H1 (cell line): ENCODE results near the gene RABGAP1. TPM values are rescaled to one million over a fixed set of nuclear protein-coding genes. Genes with fewer than 3 reads are reported as not detected.

Experiments
- CTCF ChIA-PET: fragments of 300-600 bp; sonication (Branson Sonifier 250); formaldehyde crosslinking; loops from one replicate; lab custom pipeline; 2021; ENCODE audit not compliant: partially characterized antibody; lab: Charles Lee
- POLR2A ChIA-PET: fragments of 300-600 bp; sonication (Branson Sonifier 250); formaldehyde crosslinking; loops from one replicate; lab custom pipeline; 2021; ENCODE audit warnings: inconsistent platforms; ENCODE audit not compliant: partially characterized antibody; lab: Charles Lee
- DNase-seq, 2 experiments: peaks; one replicate each; pipeline versions ENCODE4 v3.0.0 to v3.0.0-alpha.2; 2010 to 2022; ENCODE audit warnings: low spot score in 2 of 2, low read depth in 1 of 2, mixed read lengths in 1 of 2
- FAIRE-seq: peaks from 2 replicates; lab custom pipeline; 2011; peaks lifted over from hg19 to GRCh38; lab: Jason Lieb, UNC
- H2AFZ ChIP-seq: 2 replicates; pipeline ENCODE4 v1.8.1; 2012; ENCODE audit warnings: low read length, inconsistent platforms
- H2AK5ac ChIP-seq: 2 replicates; pipeline ENCODE4 v1.6.1; 2013; ENCODE audit warnings: low read depth, low read length
- H2BK120ac ChIP-seq: replicated peaks from 2 replicates; pipeline ENCODE3; 2013; ENCODE audit warnings: low read depth, low read length, inconsistent platforms
- H2BK12ac ChIP-seq: 2 replicates; pipeline ENCODE4 v1.6.1; 2013; ENCODE audit warnings: low read depth, low read length
- H2BK15ac ChIP-seq: 2 replicates; pipeline ENCODE4 v1.6.1; 2013; ENCODE audit warnings: low read length
- H2BK20ac ChIP-seq: 2 replicates; pipeline ENCODE4 v1.6.1; 2013; ENCODE audit warnings: low read length
- H2BK5ac ChIP-seq: 2 replicates; pipeline ENCODE4 v1.6.1; 2013; ENCODE audit warnings: low read depth, low read length
- H3K14ac ChIP-seq: 2 replicates; pipeline ENCODE4 v1.6.1; 2013; ENCODE audit warnings: inconsistent platforms; ENCODE audit not compliant: insufficient read length
- H3K18ac ChIP-seq: 2 replicates; pipeline ENCODE4 v1.6.1; 2013; ENCODE audit warnings: low read length; ENCODE audit errors: extremely low read depth
- H3K23ac ChIP-seq: 2 replicates; pipeline ENCODE4 v1.6.1; 2013; ENCODE audit warnings: inconsistent platforms; ENCODE audit not compliant: insufficient read length
- H3K23me2 ChIP-seq: 2 replicates; pipeline ENCODE4 v1.6.1; 2013; ENCODE audit warnings: low read depth, low read length
- H3K27ac ChIP-seq: 2 replicates; pipeline ENCODE4 v1.6.1; 2011; ENCODE audit warnings: low read depth, low read length, inconsistent platforms
- H3K27me3 ChIP-seq, 4 experiments: replicated peaks in 1 of 4; 1 replicate in 1 of 4; 2 replicates in 3 of 4; pipeline versions ENCODE4 v1.6.1 to v1.8.1; 2011 to 2013; ENCODE audit warnings: low read length in 3 of 4, mild to moderate bottlenecking in 3 of 4, inconsistent platforms in 2 of 4, mixed read lengths in 2 of 4, moderate library complexity in 1 of 4; ENCODE audit not compliant: control insufficient read depth in 3 of 4, insufficient read depth in 3 of 4; ENCODE audit errors: extremely low read depth in 1 of 4
- H3K36me3 ChIP-seq, 4 experiments: 2 replicates each; pipeline versions ENCODE4 v1.6.1 to v1.8.1; 2011 to 2013; ENCODE audit warnings: mild to moderate bottlenecking in 4 of 4, low read length in 3 of 4, moderate library complexity in 2 of 4, control low read depth in 1 of 4, inconsistent platforms in 1 of 4; ENCODE audit not compliant: insufficient read depth in 4 of 4, control insufficient read depth in 2 of 4
- H3K4ac ChIP-seq: replicated peaks from 2 replicates; pipeline ENCODE3; 2013; ENCODE audit warnings: low read length, low read depth, mixed read lengths, inconsistent platforms; ENCODE audit not compliant: insufficient read length
- H3K4me1 ChIP-seq, 4 experiments: replicated peaks in 1 of 4; 1 replicate in 1 of 4; 2 replicates in 3 of 4; pipeline versions ENCODE4 v1.6.1 to v1.8.1; 2011 to 2013; ENCODE audit warnings: low read length in 3 of 4, inconsistent platforms in 2 of 4, mixed read lengths in 1 of 4; ENCODE audit not compliant: insufficient read depth in 4 of 4, control insufficient read depth in 3 of 4
- H3K4me2 ChIP-seq, 2 experiments: 2 replicates each; pipeline versions ENCODE4 v1.6.1 to v1.8.1; 2011 to 2013; ENCODE audit warnings: low read depth in 2 of 2, low read length in 2 of 2, control low read depth in 1 of 2, inconsistent platforms in 1 of 2, mild to moderate bottlenecking in 1 of 2; ENCODE audit not compliant: insufficient read depth in 1 of 2
- H3K4me3 ChIP-seq, 4 experiments: fragments of 200-600, 300-600 bp in 1 of 4; sonication (generic), shearing (Covaris generic), sonication (Bioruptor Twin) in 1 of 4; 2 replicates each; pipeline versions ENCODE4 v1.5.1 to v1.8.1; 2011 to 2016; ENCODE audit warnings: low read length in 4 of 4, low read depth in 3 of 4, control low read depth in 2 of 4, inconsistent platforms in 2 of 4, mild to moderate bottlenecking in 2 of 4, mixed read lengths in 1 of 4, moderate library complexity in 1 of 4; ENCODE audit not compliant: insufficient read depth in 2 of 4; ENCODE audit errors: extremely low read depth in 1 of 4
- H3K56ac ChIP-seq: replicated peaks from 2 replicates; pipeline ENCODE3; 2013; ENCODE audit warnings: low read depth, mild to moderate bottlenecking, mixed read lengths, low read length, inconsistent platforms; ENCODE audit not compliant: insufficient read length
- H3K79me1 ChIP-seq: 2 replicates; pipeline ENCODE4 v1.6.1; 2013; ENCODE audit warnings: low read depth, low read length, control low read depth
- H3K79me2 ChIP-seq, 2 experiments: 2 replicates each; pipeline versions ENCODE4 v1.6.1 to v1.8.1; 2012 to 2013; ENCODE audit warnings: low read length in 2 of 2, mild to moderate bottlenecking in 2 of 2, inconsistent platforms in 1 of 2; ENCODE audit not compliant: insufficient read depth in 2 of 2, control insufficient read depth in 1 of 2
- H3K9ac ChIP-seq, 4 experiments: replicated peaks in 1 of 4; 1 replicate in 1 of 4; 2 replicates in 3 of 4; pipeline versions ENCODE4 v1.6.1 to v1.8.1; 2011 to 2013; ENCODE audit warnings: low read depth in 3 of 4, low read length in 3 of 4, control low read depth in 2 of 4, mild to moderate bottlenecking in 2 of 4, moderate library complexity in 2 of 4, inconsistent platforms in 1 of 4; ENCODE audit errors: extremely low read depth in 1 of 4
- H3K9me3 ChIP-seq, 2 experiments: 2 replicates each; pipeline versions ENCODE4 v1.6.1 to v1.8.1; 2012 to 2013; ENCODE audit warnings: mild to moderate bottlenecking in 2 of 2, moderate library complexity in 2 of 2, control low read depth in 1 of 2, inconsistent platforms in 1 of 2, low read depth in 1 of 2, low read length in 1 of 2, mixed read lengths in 1 of 2; ENCODE audit not compliant: insufficient read depth in 2 of 2
- H4K20me1 ChIP-seq, 2 experiments: replicated peaks in 1 of 2; 2 replicates each; pipeline versions ENCODE3 to v1.8.1; 2011 to 2013; ENCODE audit warnings: inconsistent platforms in 2 of 2, low read length in 2 of 2, mild to moderate bottlenecking in 1 of 2; ENCODE audit not compliant: insufficient read depth in 2 of 2, control insufficient read depth in 1 of 2
- H4K5ac ChIP-seq: 2 replicates; pipeline ENCODE4 v1.6.1; 2013; ENCODE audit warnings: low read length, low read depth, mixed read lengths, inconsistent platforms; ENCODE audit not compliant: insufficient read length
- H4K8ac ChIP-seq: 2 replicates; pipeline ENCODE4 v1.8.0; 2013; ENCODE audit warnings: mild to moderate bottlenecking, moderate library complexity, low read length, inconsistent platforms; ENCODE audit not compliant: insufficient read depth; ENCODE audit errors: extremely low read depth
- H4K91ac ChIP-seq: replicated peaks from 2 replicates; pipeline ENCODE3; 2013; ENCODE audit warnings: low read length, mixed read lengths, inconsistent platforms; ENCODE audit not compliant: insufficient read length
- BRCA1 ChIP-seq: IDR thresholded peaks from 2 replicates; pipeline ENCODE4 v1.6.1; 2012; ENCODE audit warnings: low read depth, low read length, improper control_type of control experiment
- CEBPB ChIP-seq: IDR thresholded peaks from 2 replicates; pipeline ENCODE4 v1.6.1; 2012; ENCODE audit warnings: low read depth, low read length
- CHD2 ChIP-seq: IDR thresholded peaks from 2 replicates; pipeline ENCODE4 v1.6.1; 2012; ENCODE audit warnings: low read length, improper control_type of control experiment
- JUN ChIP-seq: IDR thresholded peaks from 2 replicates; pipeline ENCODE4 v1.6.1; 2011; ENCODE audit warnings: low read depth, mild to moderate bottlenecking, improper control_type of control experiment, low read length
- KDM4A ChIP-seq: IDR thresholded peaks from one replicate; pipeline ENCODE4 v1.7.1; 2012; ENCODE audit warnings: low read depth, mild to moderate bottlenecking, moderate library complexity, low read length, inconsistent platforms; ENCODE audit not compliant: severe bottlenecking
- RBBP5 ChIP-seq: IDR thresholded peaks from 2 replicates; pipeline ENCODE4 v1.7.1; 2012; ENCODE audit warnings: low read depth, mild to moderate bottlenecking, inconsistent platforms, low read length, moderate library complexity, borderline replicate concordance
- SIRT6 ChIP-seq: IDR thresholded peaks from one replicate; pipeline ENCODE4 v1.7.1; 2012; ENCODE audit warnings: low read length, inconsistent platforms
- WGBS, 2 experiments: shearing (Covaris generic) in 1 of 2; methylation state at CpG; one replicate each; pipeline versions ENCODE4 v1.1.6 to v1.1.7; 2013 to 2015; ENCODE audit warnings: low lambda C conversion rate in 2 of 2, mixed read lengths in 2 of 2, inconsistent platforms in 1 of 2, low coverage in 1 of 2, missing lambda C conversion rate in 1 of 2; ENCODE audit not compliant: insufficient replicate concordance in 2 of 2, insufficient coverage in 1 of 2, insufficient read length in 1 of 2; ENCODE audit errors: extremely low coverage in 1 of 2, missing lambda C conversion rate in 1 of 2; 5-methylcytosine and 5-hydroxymethylcytosine counted together
- polyA plus RNA-seq, 7 experiments: library from polyadenylated mRNA; depleted of rRNA in 3 of 7; stranded (reverse) in 5 of 7; unstranded in 2 of 7; fragments of >200 nt in 5 of 7; fragments of 200-250 nt in 2 of 7; gene quantifications; 1 replicate in 5 of 7; 2 replicates in 1 of 7; 4 replicates in 1 of 7; pipeline versions ENCODE4 v1.2.1 to v1.2.3, GENCODE V29; 2011 to 2013; ENCODE audit warnings: missing spikeins in 2 of 7, mixed read lengths in 2 of 7
- total RNA-seq: library from RNA; stranded (reverse); fragmentation: NEBNext Ultra II Directional; extraction: Animal tissue kit (Norgen Biotek cat#: 25700); gene quantifications from 2 replicates; pipeline ENCODE4 v1.2.1, GENCODE V29; 2021

The RABGAP1 gene
- total and polyA plus RNA-seq, 2 of the 8 experiments (the other 6 are each of a cell fraction or from before 2014, with no cell fraction given): 15.7 to 38.3 TPM

DNA sequence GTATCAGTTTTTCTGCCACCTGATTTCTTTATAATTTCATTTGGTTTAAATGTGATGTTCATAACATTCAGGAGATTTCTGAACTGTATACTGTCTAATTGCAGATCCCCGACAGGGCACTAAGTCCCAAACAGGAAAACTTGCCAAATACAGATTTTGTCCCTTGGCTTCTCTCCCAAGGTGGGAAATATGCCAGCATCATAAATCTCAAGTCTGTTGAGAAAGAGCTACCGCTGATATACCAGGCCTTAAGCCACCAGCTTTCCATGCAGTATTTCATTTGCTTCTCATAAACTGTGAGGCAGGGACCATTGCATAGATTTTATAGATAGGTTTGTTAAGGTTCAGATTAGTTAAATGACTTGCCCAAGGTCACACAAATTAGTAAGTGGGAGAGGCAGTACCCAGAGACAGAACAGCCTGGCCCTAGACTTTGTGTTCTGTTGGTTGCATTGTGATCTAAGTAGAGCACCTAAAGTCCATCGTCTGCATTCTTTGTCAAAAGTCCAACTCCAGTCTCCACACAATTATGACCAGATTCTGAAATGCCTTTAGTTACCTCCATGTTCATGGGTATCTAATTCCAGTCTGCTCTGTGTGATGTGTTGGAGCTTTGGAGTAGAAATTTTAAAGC is 108.9 kb downstream of the RABGAP1 start:
- H3K27me3 ChIP-seq: no peaks in the 10 kb centered on the region
- POLR2A ChIA-PET: no interaction called here

More for the DNA sequence above, 108.9 kb downstream of the RABGAP1 start:
- FAIRE-seq (no peak), DNase-seq (no peak)
- H3K4me1 ChIP-seq: no peaks in the 10 kb centered on the region
- no peaks in the 10 kb centered on the region for H3K79me2 ChIP-seq
- no peak overlapping the region for H3K56ac ChIP-seq
- no peak overlapping the region for H2BK12ac ChIP-seq
- no peak overlapping the region for H3K9ac ChIP-seq
- H3K23me2 ChIP-seq: no peaks in the 10 kb centered on the region
- peaks cover 0 to 2% (median under 1%) of the 10 kb centered on the region in 4 experiments; a peak in 5 of 8 replicates for H3K36me3 ChIP-seq
- H3K27ac ChIP-seq: no peak overlapping the region
- no peak overlapping the region for H3K4me3 ChIP-seq
- no peak overlapping the region for H4K8ac ChIP-seq
- H2BK5ac ChIP-seq: no peak overlapping the region
- no peak overlapping the region for H2BK15ac ChIP-seq
- H3K4me2 ChIP-seq: no peak overlapping the region
- no peak overlapping the region for H3K18ac ChIP-seq
- peaks cover 0 to 2% of the 10 kb centered on the region in 2 experiments for H4K20me1 ChIP-seq
- H2BK120ac ChIP-seq: no peak overlapping the region
- no peak overlapping the region for H2BK20ac ChIP-seq
- no peak overlapping the region for H3K4ac ChIP-seq
- no peak overlapping the region for H2AFZ ChIP-seq
- CTCF ChIA-PET: interaction anchor here (1.0 to 1.3 kb wide), 2 partner anchors 21 to 24 kb away, joined by 3 to 4 read pairs; no protein-coding TSS in a partner anchor
- no peak overlapping the region for H4K5ac ChIP-seq
- 89% methylated on average over 3 of the region's 3 CpGs; no CpG with 5 or more reads in 1 of the 2 experiments for WGBS, 2 experiments
- TF ChIP-seq RBBP5 (no peak), JUN (no peak), BRCA1 (no peak), SIRT6 (no peak), KDM4A (no peak), CHD2 (no peak), CEBPB (no peak)
- H3K23ac ChIP-seq: no peak overlapping the region
- no peaks in the 10 kb centered on the region for H3K9me3 ChIP-seq
- H3K14ac ChIP-seq: no peak overlapping the region
- H4K91ac ChIP-seq: no peak overlapping the region
- no peaks in the 10 kb centered on the region for H3K79me1 ChIP-seq
- no peak overlapping the region for H2AK5ac ChIP-seq
